Parathyroid adenoma (tissue), 2 donors: ENCODE data around the gene MYOM3.

Experiments used
- H2AFZ ChIP-seq: fragments of 300-600 bp; sonication (generic); one replicate; pipeline ENCODE4 v1.7.0; 2017; ENCODE audit warnings: antibody characterized with exemption, mild to moderate bottlenecking
- H3K27ac ChIP-seq: fragments of 300-600 bp; sonication (generic); one replicate; pipeline ENCODE4 v1.7.0; 2017
- H3K27me3 ChIP-seq: fragments of 300-600 bp; sonication (generic); one replicate; pipeline ENCODE4 v1.7.0; 2017; ENCODE audit warnings: low read length; ENCODE audit not compliant: control insufficient read depth, insufficient read depth
- H3K36me3 ChIP-seq: fragments of 300-600 bp; sonication (generic); one replicate; pipeline ENCODE4 v1.7.0; 2017; ENCODE audit warnings: low read length; ENCODE audit not compliant: control insufficient read depth, insufficient read depth
- H3K4me1 ChIP-seq: fragments of 300-600 bp; sonication (generic); one replicate; pipeline ENCODE4 v1.7.0; 2017; ENCODE audit warnings: control low read depth
- H3K4me2 ChIP-seq: fragments of 300-600 bp; sonication (generic); one replicate; pipeline ENCODE4 v1.7.0; 2017; ENCODE audit warnings: low read length
- H3K4me3 ChIP-seq: fragments of 300-600 bp; sonication (generic); one replicate; pipeline ENCODE4 v1.7.0; 2017; ENCODE audit warnings: low read depth, low read length
- H3K79me2 ChIP-seq: fragments of 300-600 bp; sonication (generic); one replicate; pipeline ENCODE4 v1.7.0; 2017; ENCODE audit warnings: control low read depth
- H3K9ac ChIP-seq: fragments of 300-600 bp; sonication (generic); one replicate; pipeline ENCODE4 v1.7.0; 2017; ENCODE audit warnings: mild to moderate bottlenecking
- H3K9me3 ChIP-seq: fragments of 300-600 bp; sonication (generic); one replicate; pipeline ENCODE4 v1.7.0; 2017; ENCODE audit warnings: low read length; ENCODE audit not compliant: control insufficient read depth
- TF ChIP-seq, protein P1 (sequence below): fragments of 300-600 bp; sonication (generic); IDR thresholded peaks from one replicate; pipeline ENCODE4 v1.7.0; 2017; ENCODE audit warnings: antibody characterized with exemption, mild to moderate bottlenecking
- donor health status: primary hyperparathyroidism.

MYOM3 gene

DNA sequence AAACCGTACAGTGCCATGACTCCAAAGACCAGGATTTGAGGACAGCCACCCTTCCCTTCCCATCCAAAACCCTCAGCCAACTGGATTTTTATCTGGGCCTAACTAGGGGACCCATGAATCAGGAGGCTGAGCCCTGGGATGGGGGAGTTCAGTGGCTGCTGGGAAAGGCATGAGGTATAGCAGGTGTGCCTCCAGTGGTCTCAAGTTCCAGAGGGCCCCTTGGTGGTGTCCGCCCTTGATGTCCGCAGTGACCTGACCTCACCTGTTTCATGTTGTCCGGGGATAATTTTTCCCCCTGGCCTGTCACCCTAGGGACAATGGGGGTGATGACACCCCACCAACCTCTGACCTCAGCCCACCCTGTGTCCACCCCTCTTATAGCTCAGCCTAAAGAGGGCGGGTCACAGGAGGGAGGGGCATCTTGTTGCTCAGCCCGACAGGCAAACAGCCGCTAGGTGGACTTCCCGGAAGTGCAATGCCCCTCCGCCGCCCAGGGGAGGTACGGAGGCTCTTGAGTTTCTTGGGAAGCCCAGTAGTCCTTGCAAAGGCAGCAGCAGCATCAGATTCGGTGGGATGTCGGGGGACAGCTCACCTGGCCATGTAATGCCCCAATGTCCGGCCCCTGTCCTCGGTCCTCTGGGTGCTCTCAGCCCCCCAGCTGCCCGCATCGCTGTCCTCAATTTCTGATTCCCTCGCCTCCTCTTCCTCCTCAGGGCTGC is 44.8 kb upstream of the MYOM3 start:
- Histone ChIP-seq H3K4me3 (no peak overlapping the region), H3K27me3 (no peaks in the 10 kb centered on the region), H3K4me1 (peaks cover 2% of the 10 kb centered on the region), H3K9ac (no peak overlapping the region), H3K79me2 (no peaks in the 10 kb centered on the region), H3K4me2 (no peak overlapping the region), H3K9me3 (no peaks in the 10 kb centered on the region), H3K27ac (no peak overlapping the region), H2AFZ (no peak overlapping the region), H3K36me3 (no peaks in the 10 kb centered on the region)
- TF ChIP-seq, protein P1, sequence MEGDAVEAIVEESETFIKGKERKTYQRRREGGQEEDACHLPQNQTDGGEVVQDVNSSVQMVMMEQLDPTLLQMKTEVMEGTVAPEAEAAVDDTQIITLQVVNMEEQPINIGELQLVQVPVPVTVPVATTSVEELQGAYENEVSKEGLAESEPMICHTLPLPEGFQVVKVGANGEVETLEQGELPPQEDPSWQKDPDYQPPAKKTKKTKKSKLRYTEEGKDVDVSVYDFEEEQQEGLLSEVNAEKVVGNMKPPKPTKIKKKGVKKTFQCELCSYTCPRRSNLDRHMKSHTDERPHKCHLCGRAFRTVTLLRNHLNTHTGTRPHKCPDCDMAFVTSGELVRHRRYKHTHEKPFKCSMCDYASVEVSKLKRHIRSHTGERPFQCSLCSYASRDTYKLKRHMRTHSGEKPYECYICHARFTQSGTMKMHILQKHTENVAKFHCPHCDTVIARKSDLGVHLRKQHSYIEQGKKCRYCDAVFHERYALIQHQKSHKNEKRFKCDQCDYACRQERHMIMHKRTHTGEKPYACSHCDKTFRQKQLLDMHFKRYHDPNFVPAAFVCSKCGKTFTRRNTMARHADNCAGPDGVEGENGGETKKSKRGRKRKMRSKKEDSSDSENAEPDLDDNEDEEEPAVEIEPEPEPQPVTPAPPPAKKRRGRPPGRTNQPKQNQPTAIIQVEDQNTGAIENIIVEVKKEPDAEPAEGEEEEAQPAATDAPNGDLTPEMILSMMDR: no peak

DNA sequence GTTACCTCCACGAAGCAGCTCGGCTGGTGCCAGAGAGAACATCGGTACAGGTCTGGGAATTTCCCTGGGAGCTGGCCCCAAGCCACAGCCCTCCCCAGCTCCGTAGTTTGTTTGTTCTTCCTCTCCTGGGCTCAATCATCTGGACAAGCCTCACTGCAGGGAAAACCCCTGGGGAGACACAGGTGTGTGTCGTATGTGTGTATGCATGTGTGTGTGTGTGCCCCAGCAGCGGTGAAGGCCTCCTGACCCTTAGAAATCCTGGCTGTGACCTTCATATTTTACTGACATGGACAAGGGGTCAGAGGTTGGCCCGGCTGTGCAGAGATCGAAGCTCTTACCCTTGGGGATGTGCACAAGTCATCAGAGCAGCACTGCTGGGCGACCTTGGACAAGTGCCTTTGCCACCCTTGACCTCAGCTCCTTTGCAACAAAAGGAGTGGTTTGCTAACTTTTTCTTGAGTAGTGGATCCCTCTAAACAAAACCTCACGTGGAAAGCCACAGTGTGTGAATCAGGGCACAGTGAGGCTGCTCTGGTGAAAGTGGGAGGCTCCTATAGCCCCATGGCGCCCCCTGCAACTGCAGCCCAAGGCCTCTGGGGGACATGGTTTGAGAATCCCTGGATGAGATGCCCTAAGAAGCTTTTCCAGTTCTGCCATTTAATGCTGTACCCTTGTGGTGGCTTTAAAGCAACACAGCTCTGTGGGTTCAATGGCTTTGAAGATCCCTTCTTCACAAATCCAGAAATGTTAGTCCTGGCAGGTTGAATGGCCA is 43.3 kb upstream of the MYOM3 start:
- no peak overlapping the region for H3K9ac ChIP-seq
- TF ChIP-seq, protein P1: no peak
- no peak overlapping the region for H3K4me2 ChIP-seq
- no peaks in the 10 kb centered on the region for H3K9me3 ChIP-seq
- H3K27me3 ChIP-seq: no peaks in the 10 kb centered on the region
- H3K4me1 ChIP-seq: no peaks in the 10 kb centered on the region
- no peak overlapping the region for H3K4me3 ChIP-seq
- no peaks in the 10 kb centered on the region for H3K36me3 ChIP-seq
- no peak overlapping the region for H2AFZ ChIP-seq
- no peaks in the 10 kb centered on the region for H3K79me2 ChIP-seq
- no peak overlapping the region for H3K27ac ChIP-seq

DNA sequence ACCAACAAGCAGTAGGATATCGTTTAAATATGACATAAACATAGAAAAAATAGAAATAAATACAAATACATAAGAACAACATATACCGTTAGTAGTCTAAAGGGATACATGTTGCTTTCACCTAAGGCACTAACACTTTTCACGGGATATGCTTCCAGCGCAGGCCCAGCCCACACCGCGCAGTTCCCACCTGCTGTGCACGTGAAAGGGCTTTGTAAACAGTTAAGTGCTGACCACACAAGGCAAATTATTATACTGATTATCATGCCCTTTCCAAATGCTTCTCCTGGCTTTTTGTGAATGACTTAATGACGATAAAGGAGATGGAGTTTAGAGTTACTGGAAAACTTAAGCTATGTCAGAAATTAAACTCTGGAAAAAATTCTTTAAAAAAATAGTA is 42.3 kb upstream of the MYOM3 start:
- no peaks in the 10 kb centered on the region for H3K27me3 ChIP-seq
- H3K9ac ChIP-seq: no peak overlapping the region
- H3K4me1 ChIP-seq: no peaks in the 10 kb centered on the region
- no peak overlapping the region for H3K27ac ChIP-seq
- H3K4me2 ChIP-seq: no peak overlapping the region
- no peaks in the 10 kb centered on the region for H3K79me2 ChIP-seq
- H3K4me3 ChIP-seq: no peak overlapping the region
- H2AFZ ChIP-seq: no peak overlapping the region
- H3K36me3 ChIP-seq: no peaks in the 10 kb centered on the region
- TF ChIP-seq, protein P1: no peak
- H3K9me3 ChIP-seq: no peaks in the 10 kb centered on the region

DNA sequence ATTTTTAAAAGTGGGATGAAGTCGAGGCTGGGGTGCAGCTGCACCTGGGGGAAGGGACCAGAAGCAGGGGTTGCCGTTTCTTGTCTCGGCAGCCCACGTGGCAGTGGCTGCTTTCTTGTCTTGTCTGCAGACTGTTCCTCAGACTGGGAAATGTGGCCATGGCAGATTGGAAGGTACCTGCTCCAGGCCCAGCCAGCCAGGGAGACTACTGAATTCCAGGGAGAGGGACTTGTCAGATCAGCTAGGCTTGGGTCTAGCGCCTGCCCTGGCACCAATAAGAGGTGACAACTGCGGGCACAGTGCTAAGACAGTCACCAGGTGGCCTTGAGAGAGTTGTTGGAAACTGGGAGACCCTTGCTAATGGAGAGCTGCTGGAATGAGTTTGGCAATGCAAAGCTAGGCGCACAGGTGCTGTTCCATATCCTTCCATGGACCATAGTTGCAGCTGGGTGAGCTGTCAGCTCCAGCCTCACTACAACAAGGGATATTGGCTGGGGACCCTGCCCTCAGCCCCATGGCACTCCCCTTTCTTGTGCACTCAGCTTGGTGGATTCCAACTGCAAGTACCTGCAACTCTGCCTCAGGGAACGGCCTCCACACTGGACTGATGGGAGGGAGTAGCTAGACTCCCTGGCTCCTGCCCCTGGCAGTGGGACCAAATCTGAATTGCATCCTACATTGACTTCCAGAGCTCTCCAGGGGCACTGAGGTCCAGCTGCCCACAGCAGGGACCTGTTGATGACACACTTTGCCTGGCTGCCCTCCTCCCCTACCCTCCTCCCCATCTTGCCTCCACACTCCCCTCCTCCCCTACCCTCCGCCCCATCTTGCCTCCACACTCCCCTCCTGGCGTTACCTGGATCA is 40.9 kb upstream of the MYOM3 start:
- no peak overlapping the region for H3K4me3 ChIP-seq
- H3K27me3 ChIP-seq: no peaks in the 10 kb centered on the region
- H3K4me2 ChIP-seq: no peak overlapping the region
- no peaks in the 10 kb centered on the region for H3K36me3 ChIP-seq
- no peaks in the 10 kb centered on the region for H3K4me1 ChIP-seq
- no peak overlapping the region for H3K9ac ChIP-seq
- no peak overlapping the region for H2AFZ ChIP-seq
- no peaks in the 10 kb centered on the region for H3K79me2 ChIP-seq
- no peak overlapping the region for H3K27ac ChIP-seq
- TF ChIP-seq, protein P1: no peak
- no peaks in the 10 kb centered on the region for H3K9me3 ChIP-seq
